OCI-LY1 (cell line): ENCODE data around the gene IL24.

Source experiments
- H2AFZ ChIP-seq: fragments of 200-600 bp; sonication (generic), shearing (Covaris generic); 2 replicates; pipeline ENCODE4 v1.6.0; 2014; ENCODE audit warnings: antibody characterized with exemption, mild to moderate bottlenecking, low read length
- H3F3A ChIP-seq: fragments of 200-600 bp; sonication (generic), shearing (Covaris generic); 2 replicates; pipeline ENCODE4 v1.6.0; 2014; ENCODE audit warnings: mild to moderate bottlenecking, antibody characterized with exemption, low read length, moderate library complexity; ENCODE audit not compliant: insufficient read depth
- H3K27ac ChIP-seq: fragments of 200-600 bp; sonication (generic); 2 replicates; pipeline ENCODE4 v1.5.1; 2014; ENCODE audit warnings: low read length, mixed run types, mild to moderate bottlenecking, low read depth; ENCODE audit not compliant: poor library complexity, severe bottlenecking
- H3K27me3 ChIP-seq: fragments of 200-600 bp; sonication (generic); 2 replicates; pipeline ENCODE4 v1.6.0; 2014; ENCODE audit warnings: antibody characterized with exemption, mild to moderate bottlenecking, low read length, moderate library complexity; ENCODE audit not compliant: insufficient read depth
- H3K36me3 ChIP-seq: fragments of 200-600 bp; sonication (generic); 2 replicates; pipeline ENCODE4 v1.6.1; 2014; ENCODE audit warnings: mild to moderate bottlenecking, antibody characterized with exemption, low read length, moderate library complexity, mixed read lengths; ENCODE audit not compliant: insufficient read depth
- H3K4me1 ChIP-seq: fragments of 200-600 bp; sonication (generic); 2 replicates; pipeline ENCODE4 v1.5.1; 2014; ENCODE audit warnings: mild to moderate bottlenecking, low read length, moderate library complexity; ENCODE audit not compliant: insufficient read depth, severe bottlenecking
- H3K4me2 ChIP-seq: fragments of 200-600 bp; sonication (generic), shearing (Covaris generic); 2 replicates; pipeline ENCODE4 v1.6.1; 2014; ENCODE audit warnings: low read length
- H3K4me3 ChIP-seq: fragments of 200-600 bp; sonication (generic); 2 replicates; pipeline ENCODE4 v1.5.1; 2014; ENCODE audit warnings: low read length, low read depth, mild to moderate bottlenecking, mixed read lengths; ENCODE audit not compliant: poor library complexity, severe bottlenecking
- H3K79me2 ChIP-seq: fragments of 200-600 bp; shearing (Covaris generic); 2 replicates; pipeline ENCODE4 v1.6.1; 2016; ENCODE audit warnings: mixed run types, low read length, mixed read lengths; ENCODE audit not compliant: insufficient read depth
- H3K9ac ChIP-seq: fragments of 200-600 bp; sonication (generic), shearing (Covaris generic); 2 replicates; pipeline ENCODE4 v1.6.1; 2014; ENCODE audit warnings: mild to moderate bottlenecking, low read length, mixed read lengths
- H3K9me2 ChIP-seq: fragments of 200-600 bp; sonication (generic), shearing (Covaris generic); 2 replicates; pipeline ENCODE4 v1.6.1; 2014; ENCODE audit warnings: low read depth, mild to moderate bottlenecking, low read length, mixed read lengths
- H3K9me3 ChIP-seq: fragments of 200-600 bp; shearing (Covaris generic); 2 replicates; pipeline ENCODE4 v1.6.1; 2014; ENCODE audit warnings: low read length, mixed read lengths
- H4K20me1 ChIP-seq: fragments of 200-600 bp; sonication (generic), shearing (Covaris generic); 2 replicates; pipeline ENCODE4 v1.6.0; 2016; ENCODE audit warnings: mild to moderate bottlenecking, low read length; ENCODE audit not compliant: insufficient read depth
- CTCF ChIP-seq: fragments of 200-600 bp; sonication (generic), shearing (Covaris generic); IDR thresholded peaks from 2 replicates; pipeline ENCODE4 v1.5.1; 2017; ENCODE audit warnings: mild to moderate bottlenecking, antibody characterized with exemption, low read length, moderate library complexity, mixed read lengths
- EZH2 ChIP-seq: fragments of 200-600 bp; sonication (generic), shearing (Covaris generic); IDR thresholded peaks from 2 replicates; pipeline ENCODE4 v1.8.0; 2017; ENCODE audit warnings: borderline replicate concordance, mixed run types, mild to moderate bottlenecking, antibody characterized with exemption, low read length, moderate library complexity, mixed read lengths

The IL24 gene

GRCh38 chr1:206897175-206897574 is at the start of gene IL24:
Gene IL24 (plus strand): TSS chr1:206897443. CDS start chr1:206897833, 390 bp downstream.
- Histone ChIP-seq H4K20me1 (no peaks in the 10 kb centered on the region), H3K79me2 (no peaks in the 10 kb centered on the region), H2AFZ (no peak within 1 kb of the TSS), H3K4me1 (no peaks in the 10 kb centered on the region), H3K4me3 (no peak within 1 kb of the TSS), H3K9me3 (no peaks in the 10 kb centered on the region), H3K36me3 (no peaks in the 10 kb centered on the region), H3K27me3 (peaks cover 4% of the 10 kb centered on the region; the same call in 1 of the 2 replicates), H3K9ac (no peak within 1 kb of the TSS), H3K4me2 (no peak within 1 kb of the TSS), H3K27ac (no peak within 1 kb of the TSS), H3K9me2 (no peaks in the 10 kb centered on the region), H3F3A (no peaks in the 10 kb centered on the region)
- TF ChIP-seq EZH2 (no peak), CTCF (no peak)

GRCh38 chr1:206847946-206848345 is 49.3 kb upstream of the IL24 start:
- TF ChIP-seq EZH2 = no peak
- TF ChIP-seq CTCF = no peak
- Histone ChIP-seq H3K27me3 (no peaks in the 10 kb centered on the region; the same call in 1 of the 2 replicates), H3K79me2 (no peaks in the 10 kb centered on the region), H3K27ac (no peak overlapping the region), H4K20me1 (no peaks in the 10 kb centered on the region), H3K9me2 (no peaks in the 10 kb centered on the region), H3K4me3 (no peak overlapping the region), H3K36me3 (no peaks in the 10 kb centered on the region), H3K4me2 (no peak overlapping the region), H2AFZ (no peak overlapping the region), H3F3A (no peaks in the 10 kb centered on the region), H3K9ac (no peak overlapping the region), H3K4me1 (no peaks in the 10 kb centered on the region), H3K9me3 (no peaks in the 10 kb centered on the region)

GRCh38 chr1:206850401-206850800 is 46.8 kb upstream of the IL24 start:
- H3K9ac ChIP-seq = no peak overlapping the region

More at GRCh38 chr1:206850401-206850800, 46.8 kb upstream of the IL24 start:
- no peaks in the 10 kb centered on the region for H3F3A ChIP-seq
- H3K27me3 ChIP-seq = no peaks in the 10 kb centered on the region; the same call in 1 of the 2 replicates
- H3K4me1 ChIP-seq = no peaks in the 10 kb centered on the region
- no peaks in the 10 kb centered on the region for H3K9me2 ChIP-seq
- H3K27ac ChIP-seq = no peak overlapping the region
- H3K79me2 ChIP-seq = no peaks in the 10 kb centered on the region
- H2AFZ ChIP-seq = no peak overlapping the region
- H3K36me3 ChIP-seq = no peaks in the 10 kb centered on the region
- no peaks in the 10 kb centered on the region for H4K20me1 ChIP-seq
- TF ChIP-seq CTCF (no peak), EZH2 (no peak)
- H3K9me3 ChIP-seq = no peaks in the 10 kb centered on the region
- no peak overlapping the region for H3K4me3 ChIP-seq
- H3K4me2 ChIP-seq = no peak overlapping the region
